ENCODE measurements around the gene HBP1. TPM values are rescaled to one million over a fixed set of nuclear protein-coding genes. Genes with fewer than 3 reads are reported as not detected.
"Not testable (repeated sequence)": the region's sequence is repeated elsewhere in the genome, so short reads cannot be mapped to it uniquely, and the experiment has no call there.

HBP1 gene, protein sequence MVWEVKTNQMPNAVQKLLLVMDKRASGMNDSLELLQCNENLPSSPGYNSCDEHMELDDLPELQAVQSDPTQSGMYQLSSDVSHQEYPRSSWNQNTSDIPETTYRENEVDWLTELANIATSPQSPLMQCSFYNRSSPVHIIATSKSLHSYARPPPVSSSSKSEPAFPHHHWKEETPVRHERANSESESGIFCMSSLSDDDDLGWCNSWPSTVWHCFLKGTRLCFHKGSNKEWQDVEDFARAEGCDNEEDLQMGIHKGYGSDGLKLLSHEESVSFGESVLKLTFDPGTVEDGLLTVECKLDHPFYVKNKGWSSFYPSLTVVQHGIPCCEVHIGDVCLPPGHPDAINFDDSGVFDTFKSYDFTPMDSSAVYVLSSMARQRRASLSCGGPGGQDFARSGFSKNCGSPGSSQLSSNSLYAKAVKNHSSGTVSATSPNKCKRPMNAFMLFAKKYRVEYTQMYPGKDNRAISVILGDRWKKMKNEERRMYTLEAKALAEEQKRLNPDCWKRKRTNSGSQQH
- 10 to 100 TPM; 26.8 to 73.9 TPM for total RNA-seq

DNA sequence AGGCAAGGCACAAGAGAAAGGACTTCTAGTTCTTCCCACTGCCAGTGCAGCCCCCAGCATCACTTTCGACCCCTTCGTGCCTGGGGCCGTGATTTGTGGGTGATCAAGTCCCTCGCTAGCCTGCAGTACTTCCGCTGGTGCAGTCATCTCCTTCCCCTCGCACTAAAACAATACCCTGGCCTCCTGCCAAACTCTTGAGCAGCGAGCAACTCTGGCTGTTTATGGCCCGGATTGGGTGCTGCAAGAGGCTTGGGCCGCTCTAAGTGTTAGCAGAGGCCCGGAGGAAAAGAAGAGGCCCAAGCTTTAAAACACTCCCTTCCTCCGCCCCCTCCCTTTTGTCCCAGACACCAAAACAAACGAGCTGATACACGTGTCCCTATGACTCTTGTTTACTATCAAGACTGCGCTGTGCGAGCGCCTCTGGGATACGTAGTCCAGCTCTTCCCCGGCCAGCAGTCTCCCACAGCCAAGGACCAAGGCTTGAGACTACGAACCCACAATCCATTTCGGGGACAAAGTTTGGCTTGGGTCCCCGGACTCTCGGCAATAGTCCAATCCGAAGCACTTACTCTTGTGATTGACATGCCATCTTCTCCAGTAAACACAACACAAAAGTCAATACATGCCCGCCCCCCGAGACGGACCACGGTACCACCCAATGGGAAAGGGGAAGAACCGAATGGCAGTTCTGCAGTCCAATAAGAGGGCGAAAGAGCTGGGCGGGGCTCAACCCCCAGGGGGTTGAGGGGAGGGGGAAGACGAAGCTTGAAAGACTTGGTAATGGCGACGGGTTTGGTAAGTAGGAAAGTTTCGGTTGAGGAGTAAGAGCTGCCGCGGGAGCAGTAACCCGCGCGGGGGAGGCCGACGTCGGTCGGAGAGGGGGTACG lies at the start of gene HBP1:
TSS of gene HBP1 (plus strand) at position 771 of the 887 bp plus-strand sequence. CDS start 10,891 bp downstream, outside the sequence.
- peak within 1 kb of the TSS; percentile 99 to 100 for H3K27ac Mint-ChIP-seq
- H3K36me3 Mint-ChIP-seq, result peaks cover 0 to 5% of the 10 kb centered on the region in 2 donors
- ATAC-seq (peak; percentile 82 to 85), DNase-seq (ENCODE audit: low spot score in 2 of 2) (peak; percentile 96 to 97)
- no peaks in the 10 kb centered on the region for H3K9me3 Mint-ChIP-seq

DNA sequence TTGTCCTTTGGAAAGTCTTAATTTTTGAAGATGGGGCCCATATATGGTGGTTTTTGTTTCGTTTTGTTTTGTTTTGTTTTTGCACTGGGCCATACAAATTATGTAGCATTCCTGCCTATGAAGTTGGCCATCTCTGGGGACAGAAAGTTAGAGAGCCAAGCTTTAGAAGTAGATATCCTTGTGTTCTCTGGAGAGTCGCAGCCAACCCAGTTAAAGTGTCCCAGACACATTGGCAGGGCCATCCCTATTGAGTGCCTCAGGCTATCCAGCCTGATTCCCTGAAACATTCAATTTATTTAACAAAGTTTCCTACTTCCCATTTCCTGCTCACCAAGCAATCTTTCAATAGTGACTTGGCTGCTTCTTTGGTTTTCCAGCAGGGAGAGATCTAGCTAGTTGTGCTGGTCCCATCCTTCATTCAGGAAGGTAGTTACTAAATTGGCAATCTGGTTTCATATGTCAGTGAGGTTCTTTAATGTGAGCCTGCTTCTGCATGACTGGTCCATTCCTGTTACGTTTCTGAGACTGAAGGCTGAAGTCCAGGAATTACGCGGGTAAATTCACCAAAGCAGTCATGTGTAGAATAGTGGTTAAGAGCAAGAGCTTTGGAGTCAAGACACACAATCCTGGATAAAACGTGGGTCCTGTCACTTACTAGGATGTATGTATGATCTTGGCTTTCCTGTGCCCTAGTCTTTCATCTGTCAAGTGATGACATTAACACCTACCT lies 49.3 kb upstream of the HBP1 start:
- no peak for ATAC-seq
- Mint-ChIP-seq H3K27ac (no peak overlapping the region), H3K9me3 (no peaks in the 10 kb centered on the region), H3K36me3 (no peaks in the 10 kb centered on the region)
- DNase-seq (ENCODE audit: low spot score in 2 of 2), result no peak

DNA sequence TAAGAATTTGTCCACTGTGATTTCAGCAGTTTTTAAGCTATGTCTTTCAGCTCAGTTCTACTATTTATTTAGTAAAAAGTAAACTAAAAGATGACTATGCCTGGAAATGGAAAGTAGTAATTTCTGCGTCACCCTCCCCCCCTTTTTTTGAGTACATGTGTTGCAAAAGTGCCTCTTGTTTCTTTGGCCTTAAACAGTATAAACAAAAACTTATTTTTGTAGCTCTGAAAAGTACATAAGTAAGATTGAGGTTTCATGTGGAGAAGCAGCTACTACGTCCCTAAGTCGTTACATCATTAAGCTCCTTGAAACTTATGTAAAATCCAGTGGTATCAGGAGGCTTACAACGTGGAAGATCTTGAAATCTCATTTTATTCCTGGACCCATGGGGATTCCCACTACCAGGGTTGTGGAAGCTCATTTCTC lies 46.3 kb upstream of the HBP1 start:
- ATAC-seq, result no peak
- no peaks in the 10 kb centered on the region for H3K9me3 Mint-ChIP-seq
- no peak overlapping the region for H3K27ac Mint-ChIP-seq
- no peaks in the 10 kb centered on the region for H3K36me3 Mint-ChIP-seq
- DNase-seq (ENCODE audit: low spot score in 2 of 2), result no peak

DNA sequence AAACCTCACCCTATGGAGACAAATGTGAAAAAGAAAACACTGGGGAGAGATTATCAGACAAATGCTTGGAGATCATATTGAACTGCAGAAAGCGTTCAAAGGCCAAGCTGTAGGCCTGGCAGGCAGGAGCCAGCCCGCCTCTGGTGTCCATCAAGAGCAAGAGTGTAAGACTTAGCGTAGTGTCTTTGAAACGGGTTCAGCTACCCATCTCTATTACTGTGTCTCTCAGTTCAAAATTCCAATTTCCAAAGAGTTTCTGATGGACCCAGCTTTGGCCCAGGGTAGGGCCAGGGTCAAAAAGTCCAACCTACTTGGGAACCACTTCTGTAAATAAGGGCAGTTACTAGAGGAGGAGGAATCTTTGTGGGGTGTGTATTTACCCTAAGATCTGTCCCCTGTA lies 45.4 kb upstream of the HBP1 start:
- no peaks in the 10 kb centered on the region for H3K9me3 Mint-ChIP-seq
- no peaks in the 10 kb centered on the region for H3K36me3 Mint-ChIP-seq
- DNase-seq (ENCODE audit: low spot score in 2 of 2) (no peak), ATAC-seq (no peak)
- no peak overlapping the region for H3K27ac Mint-ChIP-seq

DNA sequence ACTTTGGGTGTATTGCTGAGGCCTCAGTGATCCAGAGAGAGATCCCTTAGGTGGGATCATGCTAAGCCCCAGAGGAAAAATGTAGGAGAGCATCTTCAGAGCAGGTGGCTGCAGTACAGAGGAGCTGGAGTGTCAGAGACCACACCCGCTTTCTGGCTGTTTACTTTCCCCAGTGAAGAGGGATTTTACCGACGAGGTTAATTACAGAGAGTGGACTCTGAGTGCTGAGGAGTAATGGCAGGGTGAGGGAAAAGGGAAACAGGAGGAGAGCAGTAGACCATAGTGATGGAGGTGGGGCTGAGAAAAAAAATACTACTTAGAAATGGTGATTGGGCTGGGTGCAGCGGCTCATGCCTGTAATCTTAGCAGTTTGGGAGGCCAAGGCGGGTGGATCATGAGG lies 43.3 kb upstream of the HBP1 start:
- no peak for ATAC-seq
- Mint-ChIP-seq H3K36me3 (no peaks in the 10 kb centered on the region), H3K9me3 (no peaks in the 10 kb centered on the region), H3K27ac (peak overlapping the region; percentile 67 to 80)
- DNase-seq (ENCODE audit: low spot score in 2 of 2), result no peak

DNA sequence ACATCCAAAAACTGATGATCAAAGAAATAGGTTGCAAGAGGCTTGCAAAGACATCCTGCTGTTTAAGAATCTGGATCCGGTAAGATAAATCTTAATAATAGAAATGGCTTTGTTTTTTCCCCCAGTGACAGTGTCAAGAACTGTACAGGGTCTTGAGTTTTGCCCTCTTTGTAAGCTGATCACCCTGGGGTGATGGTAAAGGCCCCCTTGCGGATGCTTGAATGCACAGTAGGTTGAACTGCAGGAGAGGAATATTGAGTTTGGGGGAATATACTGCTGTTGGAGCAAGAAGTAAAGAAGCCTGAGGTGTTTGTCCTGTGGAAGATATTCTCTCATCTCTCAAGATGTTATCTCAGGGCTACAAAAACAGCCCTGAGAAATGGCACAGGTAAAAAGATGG lies 40.6 kb upstream of the HBP1 start:
- ATAC-seq, result no peak
- Mint-ChIP-seq H3K27ac (no peak overlapping the region), H3K36me3 (no peaks in the 10 kb centered on the region), H3K9me3 (no peaks in the 10 kb centered on the region)
- no peak for DNase-seq (ENCODE audit: low spot score in 2 of 2)

DNA sequence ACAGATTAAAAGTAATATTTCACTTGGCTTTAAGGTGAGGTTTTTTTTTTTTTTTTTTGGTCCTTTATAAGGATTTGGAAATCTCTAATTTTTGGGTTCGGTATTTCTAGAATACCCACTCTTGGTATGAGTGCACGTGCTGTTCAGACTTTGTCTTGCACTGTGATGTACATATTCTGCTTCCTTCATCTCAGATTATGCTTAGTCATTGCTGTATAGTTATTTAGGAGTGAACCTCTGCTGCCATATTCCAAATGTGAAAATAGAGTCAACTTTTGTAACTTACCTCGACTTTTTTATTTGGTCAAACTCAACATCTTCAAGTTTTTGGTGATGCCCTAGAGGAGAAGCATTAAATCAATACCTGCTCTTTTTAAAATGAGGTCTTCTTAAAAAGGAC lies 40.1 kb upstream of the HBP1 start:
- DNase-seq (ENCODE audit: low spot score in 2 of 2), result no peak
- H3K36me3 Mint-ChIP-seq, result no peaks in the 10 kb centered on the region
- no peaks in the 10 kb centered on the region for H3K9me3 Mint-ChIP-seq
- ATAC-seq, result no peak
- H3K27ac Mint-ChIP-seq, result no peak overlapping the region

DNA sequence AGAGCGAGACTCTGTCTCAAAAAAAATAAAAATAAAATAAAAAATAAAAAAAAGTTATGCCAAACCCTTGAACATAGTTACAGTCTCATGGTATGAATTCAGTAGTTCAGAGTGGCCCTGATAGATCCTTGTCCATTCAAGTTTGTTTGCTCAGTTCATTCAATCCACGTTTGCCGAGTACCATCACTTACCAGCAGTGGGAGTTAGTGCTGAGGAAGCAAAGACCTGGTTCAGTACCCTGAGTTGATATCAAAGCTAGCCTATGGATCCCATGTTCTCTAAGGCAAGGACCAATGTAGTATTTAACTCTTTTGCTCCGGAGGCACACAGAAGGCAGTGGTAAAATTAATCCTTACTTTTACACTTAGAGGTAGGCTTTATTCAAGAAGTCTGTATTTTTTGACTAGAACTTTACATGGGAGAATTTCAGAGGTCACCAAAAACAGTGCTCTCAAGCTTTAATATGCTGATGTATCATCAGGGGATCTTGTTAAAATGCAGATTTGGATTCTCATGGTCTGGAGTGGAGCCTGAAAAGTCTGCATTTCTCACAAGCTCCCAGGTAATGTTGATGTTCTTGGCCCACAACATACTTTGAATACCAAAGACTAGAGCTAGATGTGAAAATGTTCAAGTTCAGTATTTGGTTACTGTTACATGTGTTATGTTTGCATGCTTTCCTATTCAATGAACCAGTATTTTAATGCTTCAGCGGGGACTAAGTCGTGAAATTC lies 38.1 kb upstream of the HBP1 start:
- H3K9me3 Mint-ChIP-seq, result no peaks in the 10 kb centered on the region
- H3K27ac Mint-ChIP-seq, result no peak overlapping the region
- ATAC-seq, result no peak
- no peaks in the 10 kb centered on the region for H3K36me3 Mint-ChIP-seq
- DNase-seq (ENCODE audit: low spot score in 2 of 2), result no peak

DNA sequence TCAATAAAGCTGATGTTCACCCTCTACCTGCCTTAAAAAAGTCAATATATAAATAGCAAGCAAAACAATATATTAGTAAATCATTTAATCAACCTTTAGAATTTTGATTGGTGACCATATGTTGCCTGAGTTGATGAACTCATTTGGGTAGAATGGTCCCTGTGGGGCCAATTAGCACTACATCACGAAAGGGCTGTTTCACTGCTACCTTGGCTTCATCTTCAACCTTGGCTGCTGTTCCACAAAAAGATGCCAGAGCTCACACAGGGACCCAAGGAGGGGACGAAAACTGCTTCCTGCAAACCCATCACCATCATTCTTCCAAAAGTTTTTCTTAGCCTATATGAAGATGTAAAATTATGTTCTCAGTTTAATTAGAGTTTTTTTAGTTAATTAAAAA lies 35.4 kb upstream of the HBP1 start:
- no peaks in the 10 kb centered on the region for H3K9me3 Mint-ChIP-seq
- ATAC-seq (no peak), DNase-seq (ENCODE audit: low spot score in 2 of 2) (no peak)
- no peaks in the 10 kb centered on the region for H3K36me3 Mint-ChIP-seq
- H3K27ac Mint-ChIP-seq, result no peak overlapping the region

DNA sequence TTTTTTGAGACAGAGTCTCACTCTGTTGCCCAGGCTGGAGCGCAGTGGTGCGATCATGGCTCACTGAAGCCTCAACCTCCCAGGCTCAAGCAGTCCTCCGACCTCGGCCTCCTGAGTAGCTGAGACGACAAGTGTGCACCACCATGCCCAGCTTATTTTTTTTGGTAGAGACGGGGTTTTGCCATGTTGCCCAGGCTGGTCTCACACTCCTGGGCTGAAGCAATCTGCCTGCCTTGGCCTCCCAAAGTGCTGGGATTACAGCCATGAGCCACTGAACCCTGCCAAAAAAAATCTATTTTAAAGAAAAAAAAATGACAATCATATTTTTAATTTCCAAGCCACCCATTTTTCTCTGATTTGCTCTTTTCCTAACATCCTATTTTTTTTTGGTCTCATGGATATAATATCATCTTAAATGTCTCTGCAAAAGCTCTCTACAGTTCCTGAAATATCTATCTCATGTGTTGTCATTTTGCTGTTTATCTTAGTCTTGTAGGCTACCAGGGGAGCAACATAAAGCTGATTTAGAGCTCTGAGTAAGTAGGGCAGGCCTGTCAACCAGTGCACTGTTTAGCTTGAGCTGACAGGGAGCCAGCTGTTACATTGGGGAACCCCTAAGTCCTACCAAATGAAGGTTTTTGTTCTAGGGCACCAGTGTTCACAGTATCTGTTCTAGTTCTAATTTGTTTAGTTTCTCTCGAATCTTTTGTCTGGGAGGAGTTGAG lies 29.9 kb upstream of the HBP1 start:
- Mint-ChIP-seq H3K36me3 (no peaks in the 10 kb centered on the region), H3K9me3 (no peaks in the 10 kb centered on the region), H3K27ac (no peak overlapping the region)
- DNase-seq (ENCODE audit: low spot score in 2 of 2) (no peak), ATAC-seq (no peak)

DNA sequence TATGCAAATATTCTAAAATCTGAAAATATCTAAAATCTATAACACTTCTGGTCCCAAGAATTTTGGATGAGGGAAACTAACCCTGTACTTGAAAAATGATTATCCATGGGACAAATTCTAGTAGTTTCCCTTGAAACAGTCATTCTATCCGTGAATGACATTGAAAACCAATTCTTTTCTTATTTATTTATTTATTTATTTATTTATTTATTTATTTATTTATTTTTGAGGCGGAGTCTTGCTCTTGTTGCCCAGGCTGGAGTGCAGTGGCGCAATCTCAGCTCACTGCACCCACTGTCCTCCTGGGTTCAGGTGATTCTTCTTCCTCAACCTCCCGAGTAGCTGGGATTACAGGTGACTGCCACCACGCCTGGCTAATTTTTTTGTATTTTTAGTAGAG lies 24.9 kb upstream of the HBP1 start:
- not testable (repeated sequence) for DNase-seq (ENCODE audit: low spot score in 2 of 2); H3K36me3 Mint-ChIP-seq; ATAC-seq; H3K27ac Mint-ChIP-seq; H3K9me3 Mint-ChIP-seq

DNA sequence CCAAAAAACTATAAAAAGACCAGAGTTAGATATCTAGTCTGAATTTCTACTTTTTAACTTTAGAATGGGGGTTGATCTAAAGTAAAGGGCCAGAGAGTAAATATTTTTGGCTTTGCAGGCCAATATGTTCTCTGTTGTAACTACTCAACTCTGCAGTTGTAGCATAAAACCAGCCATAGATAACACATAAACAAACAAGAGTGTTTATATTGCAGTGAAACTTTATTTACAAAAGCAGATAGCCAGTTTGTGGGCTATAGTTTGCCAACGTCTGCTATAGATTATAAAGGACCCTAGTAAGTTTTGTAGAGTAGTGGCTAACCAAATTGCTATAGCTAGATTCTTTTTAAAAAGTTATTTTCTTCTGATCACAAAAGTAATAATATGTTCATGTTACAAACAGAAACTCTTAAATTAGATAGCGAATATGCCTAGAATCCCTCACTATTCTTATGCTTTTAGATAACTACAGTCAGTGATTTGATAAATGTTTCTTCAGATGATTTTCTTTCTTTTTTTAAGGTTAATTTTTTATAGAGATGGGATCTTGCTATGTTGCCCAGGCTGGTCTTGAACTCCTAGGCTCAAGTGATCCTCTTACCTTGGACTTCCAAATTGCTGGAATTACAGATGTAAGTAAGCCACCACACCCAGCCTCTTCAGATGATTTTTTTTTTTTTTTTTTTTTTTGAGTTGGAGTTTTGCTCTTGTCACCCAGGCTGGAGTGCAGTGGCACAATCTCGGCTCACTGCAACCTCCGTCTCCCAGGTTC lies 23.6 kb upstream of the HBP1 start:
- H3K36me3 Mint-ChIP-seq, result no peaks in the 10 kb centered on the region
- ATAC-seq (no peak), DNase-seq (ENCODE audit: low spot score in 2 of 2) (no peak)
- H3K9me3 Mint-ChIP-seq, result no peaks in the 10 kb centered on the region
- H3K27ac Mint-ChIP-seq, result no peak overlapping the region

DNA sequence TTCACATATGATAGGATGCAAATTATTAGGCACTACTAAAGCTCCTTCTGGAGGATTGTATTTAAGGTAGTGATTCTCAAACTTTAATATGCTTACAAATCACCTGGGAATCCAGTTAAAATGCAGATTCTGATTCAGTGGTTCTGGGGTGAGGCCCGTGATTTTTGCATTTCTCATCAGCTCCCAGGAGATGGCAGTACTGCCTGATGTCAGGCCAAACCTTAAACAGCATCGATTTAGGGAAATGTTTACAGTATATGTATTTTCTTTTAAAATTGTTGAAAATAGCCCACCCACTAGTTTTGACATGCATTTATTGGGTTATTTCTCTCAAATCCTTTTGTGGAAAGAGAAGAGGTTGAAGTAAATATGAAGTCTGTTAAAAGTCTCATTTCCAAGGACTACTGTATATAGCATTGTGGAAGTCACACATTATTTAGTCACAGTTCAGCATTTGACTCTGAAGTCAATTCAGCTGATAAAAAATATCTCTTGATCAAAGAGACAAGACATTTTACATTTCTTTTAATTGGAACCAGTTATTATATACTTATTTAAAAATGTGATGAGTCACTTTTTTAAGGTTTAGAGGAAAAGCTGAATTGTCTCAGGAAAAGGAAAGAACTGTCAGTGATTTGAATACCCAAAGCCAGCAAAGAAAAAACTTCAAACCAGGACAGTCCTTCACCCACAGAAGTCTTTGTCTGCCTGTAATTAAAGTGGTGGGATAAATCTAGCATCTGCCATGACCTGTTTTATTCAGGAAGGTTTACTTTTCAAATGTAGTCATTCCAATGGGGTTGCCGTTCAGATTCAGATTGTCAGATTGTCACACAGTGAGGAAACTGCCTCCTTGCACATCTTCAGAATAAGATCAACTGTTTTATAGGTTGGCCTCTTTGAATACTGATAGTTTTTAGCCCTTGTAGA lies 21.1 kb upstream of the HBP1 start:
- Mint-ChIP-seq H3K9me3 (no peaks in the 10 kb centered on the region), H3K27ac (no peak overlapping the region), H3K36me3 (no peaks in the 10 kb centered on the region)
- DNase-seq (ENCODE audit: low spot score in 2 of 2) (no peak), ATAC-seq (peak; percentile 77 to 78)

DNA sequence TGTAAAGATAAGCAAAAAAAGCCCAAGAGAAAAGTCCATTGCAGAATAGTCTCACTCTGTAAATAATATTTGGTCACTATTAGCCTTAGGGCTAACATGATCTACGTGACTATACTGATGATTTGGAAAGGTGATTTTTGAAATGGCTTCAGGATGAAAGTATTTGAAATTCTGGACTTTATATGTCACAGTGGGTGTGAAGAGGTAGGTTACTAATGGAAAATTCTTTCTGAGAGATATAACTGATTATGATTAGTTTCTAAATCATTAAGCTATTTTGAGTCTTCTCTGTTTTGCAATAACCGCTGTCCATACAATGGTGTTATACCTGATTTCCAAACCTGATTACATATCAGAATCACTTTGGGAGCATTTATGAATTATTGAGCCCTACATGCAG lies 20.1 kb upstream of the HBP1 start:
- DNase-seq (ENCODE audit: low spot score in 2 of 2) (no peak), ATAC-seq (no peak)
- Mint-ChIP-seq H3K27ac (no peak overlapping the region), H3K9me3 (no peaks in the 10 kb centered on the region), H3K36me3 (no peaks in the 10 kb centered on the region)

Data from activated naive CD4-positive, alpha-beta T cell treated with anti-CD3 and anti-CD28 coated beads, Interleukin-2, amount 50 U/mL, for 72 hours (primary cell).